Peyer's patch (tissue), 4 donors: ENCODE data around the gene PGLYRP1. TPM values are rescaled to one million over a fixed set of nuclear protein-coding genes. Genes with fewer than 3 reads are reported as not detected.

Experiments used
- DNase-seq, 3 donors: peaks; one replicate each; pipeline ENCODE4 v3.0.0-alpha.2; 2017 to 2019
- H3K27ac ChIP-seq, 4 donors: fragments of 200-600 bp; sonication (generic); one replicate each; pipeline ENCODE4 v1.5.1; 2016 to 2019
- H3K27me3 ChIP-seq, 2 donors: fragments of 200-600 bp; sonication (generic); one replicate each; pipeline ENCODE4 v1.5.1; 2019
- H3K36me3 ChIP-seq, 3 donors: fragments of 200-600 bp; sonication (generic); one replicate each; pipeline ENCODE4 v1.5.1; 2016 to 2019
- H3K4me1 ChIP-seq, 4 donors: fragments of 200-600 bp; sonication (generic); one replicate each; pipeline ENCODE4 v1.5.1; 2016 to 2019
- H3K4me3 ChIP-seq, 4 donors: fragments of 200-600 bp; sonication (generic); 1 replicate in 3 of 4; 2 replicates in 1 of 4; pipeline ENCODE4 v1.5.1; 2016 to 2019; ENCODE audit warnings: mild to moderate bottlenecking in 1 of 4
- H3K9me3 ChIP-seq, 4 donors: fragments of 200-600 bp; sonication (generic); one replicate each; pipeline ENCODE4 v1.5.1; 2016 to 2019; ENCODE audit warnings: mild to moderate bottlenecking in 1 of 4
- POLR2A ChIP-seq, 2 donors: fragments of 450-650 bp; IDR thresholded peaks; one replicate each; pipeline ENCODE4 v1.5.1; 2017; ENCODE audit warnings: antibody characterized with exemption in 2 of 2, mild to moderate bottlenecking in 2 of 2, moderate library complexity in 2 of 2
- total RNA-seq, 4 donors: library from RNA; depleted of rRNA; stranded (reverse); fragments of >200 nt; gene quantifications; one replicate each; pipeline ENCODE4 v1.1.0, GENCODE V29; 2016
- TF ChIP-seq, protein P1 (sequence below), 6 experiments: fragments of 450-650 bp in 4 of 6; fragments of 200-600 bp in 2 of 6; sonication (generic) in 1 of 6; IDR thresholded peaks; one replicate each; pipeline ENCODE4 v1.5.1; 2017 to 2019; ENCODE audit warnings: antibody characterized with exemption in 6 of 6, mild to moderate bottlenecking in 3 of 6, moderate library complexity in 1 of 6

PGLYRP1 gene
- total RNA-seq, 4 donors from 2014 or later = not detected

DNA sequence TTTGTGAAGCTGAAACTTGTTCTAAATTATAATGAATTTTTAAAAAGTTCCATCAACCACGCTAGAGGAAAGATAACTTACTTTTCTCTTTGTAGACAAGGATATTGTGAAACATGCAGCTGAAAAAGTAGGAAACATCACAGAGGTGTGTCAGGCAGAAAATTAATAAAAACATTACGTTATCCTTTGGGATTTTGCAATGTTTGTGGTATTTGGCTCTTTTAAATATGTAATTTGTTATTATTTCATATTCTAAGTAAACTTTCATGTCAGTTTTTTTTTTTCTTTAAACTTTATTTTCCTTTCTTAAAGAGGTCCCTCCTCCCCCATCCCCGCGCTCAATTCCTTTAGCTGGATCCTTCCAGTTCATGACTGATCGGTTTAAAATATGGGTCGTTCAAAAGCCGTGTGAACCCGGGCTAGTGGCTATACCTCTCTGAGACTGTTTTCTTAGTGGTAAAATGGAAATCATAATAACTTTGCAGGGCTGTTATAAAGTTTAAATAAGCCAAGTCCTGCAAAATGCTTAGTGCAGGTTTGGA, 28.3 kb downstream of the PGLYRP1 start:
- no peak for TF ChIP-seq POLR2A (IDR thresholded peaks at IDR 0.05)
- TF ChIP-seq, protein P1, sequence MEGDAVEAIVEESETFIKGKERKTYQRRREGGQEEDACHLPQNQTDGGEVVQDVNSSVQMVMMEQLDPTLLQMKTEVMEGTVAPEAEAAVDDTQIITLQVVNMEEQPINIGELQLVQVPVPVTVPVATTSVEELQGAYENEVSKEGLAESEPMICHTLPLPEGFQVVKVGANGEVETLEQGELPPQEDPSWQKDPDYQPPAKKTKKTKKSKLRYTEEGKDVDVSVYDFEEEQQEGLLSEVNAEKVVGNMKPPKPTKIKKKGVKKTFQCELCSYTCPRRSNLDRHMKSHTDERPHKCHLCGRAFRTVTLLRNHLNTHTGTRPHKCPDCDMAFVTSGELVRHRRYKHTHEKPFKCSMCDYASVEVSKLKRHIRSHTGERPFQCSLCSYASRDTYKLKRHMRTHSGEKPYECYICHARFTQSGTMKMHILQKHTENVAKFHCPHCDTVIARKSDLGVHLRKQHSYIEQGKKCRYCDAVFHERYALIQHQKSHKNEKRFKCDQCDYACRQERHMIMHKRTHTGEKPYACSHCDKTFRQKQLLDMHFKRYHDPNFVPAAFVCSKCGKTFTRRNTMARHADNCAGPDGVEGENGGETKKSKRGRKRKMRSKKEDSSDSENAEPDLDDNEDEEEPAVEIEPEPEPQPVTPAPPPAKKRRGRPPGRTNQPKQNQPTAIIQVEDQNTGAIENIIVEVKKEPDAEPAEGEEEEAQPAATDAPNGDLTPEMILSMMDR (IDR thresholded peaks at IDR 0.05) = no peak
- H3K36me3 ChIP-seq = no peaks in the 10 kb centered on the region
- peaks cover 0 to 6% (median 0%) of the 10 kb centered on the region in 4 donors for H3K4me1 ChIP-seq
- H3K4me3 ChIP-seq = peak overlapping the region; percentile 36 to 68 (median 63)
- peak overlapping the region in 1 of 4 donors; percentile 45 for H3K27ac ChIP-seq
- no peaks in the 10 kb centered on the region for H3K27me3 ChIP-seq
- no peaks in the 10 kb centered on the region for H3K9me3 ChIP-seq
- no peak for DNase-seq

DNA sequence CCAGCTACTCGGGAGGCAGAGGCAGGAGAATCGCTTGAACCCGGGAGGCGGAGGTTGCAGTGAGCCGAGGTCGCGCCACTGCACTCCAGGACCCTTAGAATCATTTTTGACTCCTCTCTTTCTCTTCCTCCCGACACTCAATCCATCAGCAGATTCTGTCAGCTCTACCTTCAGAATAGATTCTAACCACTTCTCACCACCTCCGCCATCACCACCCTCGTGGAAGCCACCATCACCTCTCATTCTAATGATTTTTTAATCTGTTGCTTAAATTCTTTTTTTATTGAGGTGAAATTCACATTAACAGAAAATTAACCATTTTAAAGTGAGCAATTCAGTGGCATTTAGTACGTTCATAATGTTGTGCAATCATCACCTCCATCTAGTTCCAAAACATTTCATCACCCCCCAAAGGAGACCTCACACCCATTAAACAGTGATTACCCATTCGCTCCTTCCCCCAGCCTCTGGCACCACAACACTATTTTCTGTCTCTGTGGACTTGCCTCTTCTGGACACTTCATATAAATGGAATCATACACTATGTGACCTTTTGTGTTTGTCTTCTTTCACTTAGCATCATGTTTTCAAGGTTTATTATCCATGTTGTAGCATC, 32.6 kb downstream of the PGLYRP1 start:
- Histone ChIP-seq H3K36me3 (no peaks in the 10 kb centered on the region), H3K27ac (no peak overlapping the region), H3K4me3 (no peak overlapping the region), H3K4me1 (no peaks in the 10 kb centered on the region), H3K9me3 (no peaks in the 10 kb centered on the region), H3K27me3 (no peaks in the 10 kb centered on the region)
- TF ChIP-seq, protein P1 (IDR thresholded peaks at IDR 0.05) = no peak
- no peak for TF ChIP-seq POLR2A (IDR thresholded peaks at IDR 0.05)
- DNase-seq = no peak

DNA sequence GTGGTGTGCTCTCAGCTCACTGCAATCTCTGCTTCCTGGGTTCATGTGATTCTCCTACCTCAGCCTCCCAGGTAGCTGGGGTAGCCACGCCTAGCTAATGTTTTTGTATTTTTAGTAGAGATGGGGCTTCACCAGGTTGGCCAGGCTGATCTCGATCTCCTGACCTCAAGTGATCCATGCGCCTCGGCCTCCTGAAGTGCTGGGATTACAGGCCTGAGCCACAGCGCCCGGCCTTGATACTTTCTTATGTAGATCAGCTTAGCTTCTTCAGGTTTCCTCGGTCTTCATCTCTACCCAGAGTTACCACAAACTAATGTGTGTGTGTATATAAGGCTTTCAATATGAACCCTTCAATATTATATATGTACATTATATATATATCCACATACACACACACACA, 37.5 kb downstream of the PGLYRP1 start:
- Histone ChIP-seq H3K4me1 (no peaks in the 10 kb centered on the region), H3K9me3 (no peaks in the 10 kb centered on the region), H3K36me3 (no peaks in the 10 kb centered on the region), H3K4me3 (no peak overlapping the region), H3K27me3 (no peaks in the 10 kb centered on the region), H3K27ac (no peak overlapping the region)
- no peak for TF ChIP-seq POLR2A (IDR thresholded peaks at IDR 0.05)
- TF ChIP-seq, protein P1 (IDR thresholded peaks at IDR 0.05) = no peak
- no peak for DNase-seq

DNA sequence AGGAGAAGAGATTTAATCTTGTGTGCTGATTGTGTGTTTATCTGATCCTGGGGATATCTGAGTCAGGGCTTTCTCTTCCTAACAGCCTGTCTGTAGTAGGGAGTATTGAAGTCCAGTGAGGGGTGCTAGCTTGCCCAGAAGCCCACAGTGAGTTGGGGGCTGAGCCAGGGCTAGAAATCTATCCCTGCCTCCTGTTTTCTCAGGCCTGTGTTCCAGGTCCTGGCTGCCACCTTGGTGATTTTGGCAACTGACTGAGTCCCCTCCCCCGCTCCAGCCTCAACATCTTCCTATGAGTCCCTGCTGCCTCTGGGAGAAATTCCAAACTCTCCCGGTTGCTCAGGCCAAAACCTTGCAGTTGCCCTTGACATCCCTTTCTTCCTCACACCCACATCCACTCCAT, 41.5 kb downstream of the PGLYRP1 start:
- DNase-seq = no peak
- TF ChIP-seq, protein P1 (IDR thresholded peaks at IDR 0.05) = no peak
- no peak for TF ChIP-seq POLR2A (IDR thresholded peaks at IDR 0.05)
- H3K4me3 ChIP-seq = no peak overlapping the region
- H3K4me1 ChIP-seq = no peaks in the 10 kb centered on the region
- no peaks in the 10 kb centered on the region for H3K36me3 ChIP-seq
- no peak overlapping the region for H3K27ac ChIP-seq
- H3K9me3 ChIP-seq = no peaks in the 10 kb centered on the region
- no peaks in the 10 kb centered on the region for H3K27me3 ChIP-seq

DNA sequence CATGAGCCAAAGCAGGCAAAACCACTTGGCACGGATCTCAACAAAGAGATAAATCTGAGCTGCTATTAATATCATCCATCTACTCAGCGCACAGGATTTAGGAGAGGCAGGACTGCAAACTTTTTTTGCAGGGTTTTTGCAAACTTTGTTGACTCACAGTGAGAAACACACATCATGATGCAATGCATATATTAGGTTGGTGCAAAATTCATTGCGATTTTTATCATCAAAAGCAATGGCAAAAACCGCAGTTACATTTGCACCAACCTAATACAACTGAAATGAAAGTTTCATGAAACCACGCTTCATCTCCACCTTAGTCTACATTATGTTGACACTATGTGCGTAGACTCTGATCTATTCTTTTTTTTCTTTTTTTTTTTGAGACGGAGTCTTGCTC, 44.7 kb downstream of the PGLYRP1 start:
- TF ChIP-seq, protein P1 (IDR thresholded peaks at IDR 0.05) = no peak
- no peak for TF ChIP-seq POLR2A (IDR thresholded peaks at IDR 0.05)
- H3K36me3 ChIP-seq = no peaks in the 10 kb centered on the region
- no peak for DNase-seq
- peaks cover 0 to under 1% (median 0%) of the 10 kb centered on the region in 4 donors for H3K4me1 ChIP-seq
- no peak overlapping the region for H3K27ac ChIP-seq
- no peak overlapping the region for H3K4me3 ChIP-seq
- H3K9me3 ChIP-seq = peaks cover 0 to 5% (median 0%) of the 10 kb centered on the region in 4 donors
- H3K27me3 ChIP-seq = peaks cover 0 to 14% of the 10 kb centered on the region in 2 donors
